H1 (cell line): ENCODE data around the gene PXDC1. TPM values are rescaled to one million over a fixed set of nuclear protein-coding genes. Genes with fewer than 3 reads are reported as not detected.

Experiments
- CTCF ChIA-PET: fragments of 300-600 bp; sonication (Branson Sonifier 250); formaldehyde crosslinking; loops from one replicate; lab custom pipeline; 2021; ENCODE audit not compliant: partially characterized antibody; lab: Charles Lee
- POLR2A ChIA-PET: fragments of 300-600 bp; sonication (Branson Sonifier 250); formaldehyde crosslinking; loops from one replicate; lab custom pipeline; 2021; ENCODE audit warnings: inconsistent platforms; ENCODE audit not compliant: partially characterized antibody; lab: Charles Lee
- DNase-seq, 2 experiments: peaks; one replicate each; pipeline versions ENCODE4 v3.0.0 to v3.0.0-alpha.2; 2010 to 2022; ENCODE audit warnings: low spot score in 2 of 2, low read depth in 1 of 2, mixed read lengths in 1 of 2
- FAIRE-seq: peaks from 2 replicates; lab custom pipeline; 2011; peaks lifted over from hg19 to GRCh38; lab: Jason Lieb, UNC
- H2AFZ ChIP-seq: 2 replicates; pipeline ENCODE4 v1.8.1; 2012; ENCODE audit warnings: low read length, inconsistent platforms
- H2AK5ac ChIP-seq: 2 replicates; pipeline ENCODE4 v1.6.1; 2013; ENCODE audit warnings: low read depth, low read length
- H2BK120ac ChIP-seq: replicated peaks from 2 replicates; pipeline ENCODE3; 2013; ENCODE audit warnings: low read depth, low read length, inconsistent platforms
- H2BK12ac ChIP-seq: 2 replicates; pipeline ENCODE4 v1.6.1; 2013; ENCODE audit warnings: low read depth, low read length
- H2BK15ac ChIP-seq: 2 replicates; pipeline ENCODE4 v1.6.1; 2013; ENCODE audit warnings: low read length
- H2BK20ac ChIP-seq: 2 replicates; pipeline ENCODE4 v1.6.1; 2013; ENCODE audit warnings: low read length
- H2BK5ac ChIP-seq: 2 replicates; pipeline ENCODE4 v1.6.1; 2013; ENCODE audit warnings: low read depth, low read length
- H3K14ac ChIP-seq: 2 replicates; pipeline ENCODE4 v1.6.1; 2013; ENCODE audit warnings: inconsistent platforms; ENCODE audit not compliant: insufficient read length
- H3K18ac ChIP-seq: 2 replicates; pipeline ENCODE4 v1.6.1; 2013; ENCODE audit warnings: low read length; ENCODE audit errors: extremely low read depth
- H3K23ac ChIP-seq: 2 replicates; pipeline ENCODE4 v1.6.1; 2013; ENCODE audit warnings: inconsistent platforms; ENCODE audit not compliant: insufficient read length
- H3K23me2 ChIP-seq: 2 replicates; pipeline ENCODE4 v1.6.1; 2013; ENCODE audit warnings: low read depth, low read length
- H3K27ac ChIP-seq: 2 replicates; pipeline ENCODE4 v1.6.1; 2011; ENCODE audit warnings: low read depth, low read length, inconsistent platforms
- H3K27me3 ChIP-seq, 4 experiments: replicated peaks in 1 of 4; 1 replicate in 1 of 4; 2 replicates in 3 of 4; pipeline versions ENCODE4 v1.6.1 to v1.8.1; 2011 to 2013; ENCODE audit warnings: low read length in 3 of 4, mild to moderate bottlenecking in 3 of 4, inconsistent platforms in 2 of 4, mixed read lengths in 2 of 4, moderate library complexity in 1 of 4; ENCODE audit not compliant: control insufficient read depth in 3 of 4, insufficient read depth in 3 of 4; ENCODE audit errors: extremely low read depth in 1 of 4
- H3K36me3 ChIP-seq, 4 experiments: 2 replicates each; pipeline versions ENCODE4 v1.6.1 to v1.8.1; 2011 to 2013; ENCODE audit warnings: mild to moderate bottlenecking in 4 of 4, low read length in 3 of 4, moderate library complexity in 2 of 4, control low read depth in 1 of 4, inconsistent platforms in 1 of 4; ENCODE audit not compliant: insufficient read depth in 4 of 4, control insufficient read depth in 2 of 4
- H3K4ac ChIP-seq: replicated peaks from 2 replicates; pipeline ENCODE3; 2013; ENCODE audit warnings: low read length, low read depth, mixed read lengths, inconsistent platforms; ENCODE audit not compliant: insufficient read length
- H3K4me1 ChIP-seq, 4 experiments: replicated peaks in 1 of 4; 1 replicate in 1 of 4; 2 replicates in 3 of 4; pipeline versions ENCODE4 v1.6.1 to v1.8.1; 2011 to 2013; ENCODE audit warnings: low read length in 3 of 4, inconsistent platforms in 2 of 4, mixed read lengths in 1 of 4; ENCODE audit not compliant: insufficient read depth in 4 of 4, control insufficient read depth in 3 of 4
- H3K4me2 ChIP-seq, 2 experiments: 2 replicates each; pipeline versions ENCODE4 v1.6.1 to v1.8.1; 2011 to 2013; ENCODE audit warnings: low read depth in 2 of 2, low read length in 2 of 2, control low read depth in 1 of 2, inconsistent platforms in 1 of 2, mild to moderate bottlenecking in 1 of 2; ENCODE audit not compliant: insufficient read depth in 1 of 2
- H3K4me3 ChIP-seq, 4 experiments: fragments of 200-600, 300-600 bp in 1 of 4; sonication (generic), shearing (Covaris generic), sonication (Bioruptor Twin) in 1 of 4; 2 replicates each; pipeline versions ENCODE4 v1.5.1 to v1.8.1; 2011 to 2016; ENCODE audit warnings: low read length in 4 of 4, low read depth in 3 of 4, control low read depth in 2 of 4, inconsistent platforms in 2 of 4, mild to moderate bottlenecking in 2 of 4, mixed read lengths in 1 of 4, moderate library complexity in 1 of 4; ENCODE audit not compliant: insufficient read depth in 2 of 4; ENCODE audit errors: extremely low read depth in 1 of 4
- H3K56ac ChIP-seq: replicated peaks from 2 replicates; pipeline ENCODE3; 2013; ENCODE audit warnings: low read depth, mild to moderate bottlenecking, mixed read lengths, low read length, inconsistent platforms; ENCODE audit not compliant: insufficient read length
- H3K79me1 ChIP-seq: 2 replicates; pipeline ENCODE4 v1.6.1; 2013; ENCODE audit warnings: low read depth, low read length, control low read depth
- H3K79me2 ChIP-seq, 2 experiments: 2 replicates each; pipeline versions ENCODE4 v1.6.1 to v1.8.1; 2012 to 2013; ENCODE audit warnings: low read length in 2 of 2, mild to moderate bottlenecking in 2 of 2, inconsistent platforms in 1 of 2; ENCODE audit not compliant: insufficient read depth in 2 of 2, control insufficient read depth in 1 of 2
- H3K9ac ChIP-seq, 4 experiments: replicated peaks in 1 of 4; 1 replicate in 1 of 4; 2 replicates in 3 of 4; pipeline versions ENCODE4 v1.6.1 to v1.8.1; 2011 to 2013; ENCODE audit warnings: low read depth in 3 of 4, low read length in 3 of 4, control low read depth in 2 of 4, mild to moderate bottlenecking in 2 of 4, moderate library complexity in 2 of 4, inconsistent platforms in 1 of 4; ENCODE audit errors: extremely low read depth in 1 of 4
- H3K9me3 ChIP-seq, 2 experiments: 2 replicates each; pipeline versions ENCODE4 v1.6.1 to v1.8.1; 2012 to 2013; ENCODE audit warnings: mild to moderate bottlenecking in 2 of 2, moderate library complexity in 2 of 2, control low read depth in 1 of 2, inconsistent platforms in 1 of 2, low read depth in 1 of 2, low read length in 1 of 2, mixed read lengths in 1 of 2; ENCODE audit not compliant: insufficient read depth in 2 of 2
- H4K20me1 ChIP-seq, 2 experiments: replicated peaks in 1 of 2; 2 replicates each; pipeline versions ENCODE3 to v1.8.1; 2011 to 2013; ENCODE audit warnings: inconsistent platforms in 2 of 2, low read length in 2 of 2, mild to moderate bottlenecking in 1 of 2; ENCODE audit not compliant: insufficient read depth in 2 of 2, control insufficient read depth in 1 of 2
- H4K5ac ChIP-seq: 2 replicates; pipeline ENCODE4 v1.6.1; 2013; ENCODE audit warnings: low read length, low read depth, mixed read lengths, inconsistent platforms; ENCODE audit not compliant: insufficient read length
- H4K8ac ChIP-seq: 2 replicates; pipeline ENCODE4 v1.8.0; 2013; ENCODE audit warnings: mild to moderate bottlenecking, moderate library complexity, low read length, inconsistent platforms; ENCODE audit not compliant: insufficient read depth; ENCODE audit errors: extremely low read depth
- H4K91ac ChIP-seq: replicated peaks from 2 replicates; pipeline ENCODE3; 2013; ENCODE audit warnings: low read length, mixed read lengths, inconsistent platforms; ENCODE audit not compliant: insufficient read length
- BACH1 ChIP-seq: IDR thresholded peaks from 2 replicates; pipeline ENCODE4 v1.6.1; 2012; ENCODE audit warnings: low read length, improper control_type of control experiment
- CEBPB ChIP-seq: IDR thresholded peaks from 2 replicates; pipeline ENCODE4 v1.6.1; 2012; ENCODE audit warnings: low read depth, low read length
- CHD1 ChIP-seq: IDR thresholded peaks from 2 replicates; pipeline ENCODE4 v1.6.1; 2012; ENCODE audit warnings: low read depth, low read length, improper control_type of control experiment
- CHD2 ChIP-seq: IDR thresholded peaks from 2 replicates; pipeline ENCODE4 v1.6.1; 2012; ENCODE audit warnings: low read length, improper control_type of control experiment
- EP300 ChIP-seq, 2 experiments: IDR thresholded peaks; 1 replicate in 1 of 2; 2 replicates in 1 of 2; pipeline ENCODE4 v1.6.1; 2011 to 2012; ENCODE audit warnings: low read depth in 2 of 2, low read length in 2 of 2, mild to moderate bottlenecking in 2 of 2, borderline replicate concordance in 1 of 2, inconsistent platforms in 1 of 2, moderate library complexity in 1 of 2
- EZH2 ChIP-seq: fragments of 200-600 bp; sonication (generic); IDR thresholded peaks from 2 replicates; pipeline ENCODE4 v1.7.1; 2012; ENCODE audit warnings: low read depth, mild to moderate bottlenecking, moderate library complexity, low read length, inconsistent platforms; ENCODE audit not compliant: severe bottlenecking
- GABPA ChIP-seq: IDR thresholded peaks from 2 replicates; pipeline ENCODE4 v1.6.1; 2011; ENCODE audit warnings: mild to moderate bottlenecking, low read length, moderate library complexity, borderline replicate concordance; ENCODE audit not compliant: insufficient read depth
- GTF2F1 ChIP-seq: IDR thresholded peaks from 2 replicates; pipeline ENCODE4 v1.6.1; 2012; ENCODE audit warnings: low read depth, low read length, improper control_type of control experiment, borderline replicate concordance
- JUN ChIP-seq: IDR thresholded peaks from 2 replicates; pipeline ENCODE4 v1.6.1; 2011; ENCODE audit warnings: low read depth, mild to moderate bottlenecking, improper control_type of control experiment, low read length
- MAFK ChIP-seq: IDR thresholded peaks from 2 replicates; pipeline ENCODE4 v1.6.1; 2012; ENCODE audit warnings: low read depth, mild to moderate bottlenecking, improper control_type of control experiment, low read length
- RNF2 ChIP-seq: fragments of 200-900, 300-1000 bp; sonication (generic); IDR thresholded peaks from 2 replicates; pipeline ENCODE4 v1.7.1; 2016; ENCODE audit warnings: borderline replicate concordance, low read depth, mild to moderate bottlenecking, antibody characterized with exemption, low read length; ENCODE audit not compliant: poor library complexity, severe bottlenecking; ENCODE audit errors: missing control alignments
- SP4 ChIP-seq: IDR thresholded peaks from 2 replicates; pipeline ENCODE4 v1.6.1; 2012; ENCODE audit warnings: low read length, inconsistent platforms
- TBP ChIP-seq: IDR thresholded peaks from 2 replicates; pipeline ENCODE4 v1.6.1; 2011; ENCODE audit warnings: low read depth, low read length, improper control_type of control experiment
- TEAD4 ChIP-seq: IDR thresholded peaks from 2 replicates; pipeline ENCODE4 v1.6.1; 2012; ENCODE audit warnings: low read depth, low read length, inconsistent platforms, mixed read lengths
- WGBS, 2 experiments: shearing (Covaris generic) in 1 of 2; methylation state at CpG; one replicate each; pipeline versions ENCODE4 v1.1.6 to v1.1.7; 2013 to 2015; ENCODE audit warnings: low lambda C conversion rate in 2 of 2, mixed read lengths in 2 of 2, inconsistent platforms in 1 of 2, low coverage in 1 of 2, missing lambda C conversion rate in 1 of 2; ENCODE audit not compliant: insufficient replicate concordance in 2 of 2, insufficient coverage in 1 of 2, insufficient read length in 1 of 2; ENCODE audit errors: extremely low coverage in 1 of 2, missing lambda C conversion rate in 1 of 2; 5-methylcytosine and 5-hydroxymethylcytosine counted together
- polyA plus RNA-seq, 7 experiments: library from polyadenylated mRNA; depleted of rRNA in 3 of 7; stranded (reverse) in 5 of 7; unstranded in 2 of 7; fragments of >200 nt in 5 of 7; fragments of 200-250 nt in 2 of 7; gene quantifications; 1 replicate in 5 of 7; 2 replicates in 1 of 7; 4 replicates in 1 of 7; pipeline versions ENCODE4 v1.2.1 to v1.2.3, GENCODE V29; 2011 to 2013; ENCODE audit warnings: missing spikeins in 2 of 7, mixed read lengths in 2 of 7
- total RNA-seq: library from RNA; stranded (reverse); fragmentation: NEBNext Ultra II Directional; extraction: Animal tissue kit (Norgen Biotek cat#: 25700); gene quantifications from 2 replicates; pipeline ENCODE4 v1.2.1, GENCODE V29; 2021

The PXDC1 gene
- total and polyA plus RNA-seq, 2 of the 8 experiments (the other 6 are each of a cell fraction or from before 2014, with no cell fraction given) = 1.7 to 2.0 TPM

- Histone ChIP-seq H3K4me1 (peaks cover 0 to 11% (median 8%) of the 10 kb centered on the region in 4 experiments; a peak in 6 of 7 replicates), H3K79me2 (no peaks in the 10 kb centered on the region), H3K23ac (no peak overlapping the region), H2BK120ac (no peak overlapping the region), H4K5ac (no peak overlapping the region), H2BK20ac (no peak overlapping the region), H3K4me2 (no peak overlapping the region), H3K36me3 (no peaks in the 10 kb centered on the region), H2BK5ac (no peak overlapping the region), H2AK5ac (no peak overlapping the region), H3K27ac (no peak overlapping the region), H2AFZ (no peak overlapping the region), H3K27me3 (peaks cover 3 to 19% (median 13%) of the 10 kb centered on the region in 4 experiments), H2BK12ac (peak overlapping the region; percentile 63; the same call in 1 of the 2 replicates), H4K91ac (no peak overlapping the region), H2BK15ac (no peak overlapping the region), H4K8ac (no peak overlapping the region), H3K79me1 (no peaks in the 10 kb centered on the region), H3K4ac (no peak overlapping the region), H3K56ac (no peak overlapping the region), H3K9me3 (no peaks in the 10 kb centered on the region), H3K23me2 (peaks cover 6% of the 10 kb centered on the region; the same call in 1 of the 2 replicates), H3K18ac (no peak overlapping the region), H4K20me1 (peaks cover 0 to 2% of the 10 kb centered on the region in 2 experiments), H3K4me3 (no peak overlapping the region), H3K9ac (no peak overlapping the region), H3K14ac (no peak overlapping the region)
- CTCF ChIA-PET = interaction anchor here (0.8 to 8.8 kb wide), 24 partner anchors 10 to 465 kb away, joined by 3 to 82 read pairs (median 4); partner anchors contain the start of gene FAM50B
- no peak for DNase-seq
- FAIRE-seq = no peak
- 82% methylated on average over 4 of the region's 4 CpGs; no CpG with 5 or more reads in 1 of the 2 experiments for WGBS, 2 experiments
- POLR2A ChIA-PET = interaction anchor here (0.6 kb wide), 2 partner anchors 82 to 84 kb away, joined by 3 read pairs; no protein-coding TSS in a partner anchor
- TF ChIP-seq SP4 = no peak
- TF ChIP-seq EZH2 = no peak
- no peak for TF ChIP-seq MAFK
- no peak for TF ChIP-seq BACH1
- TF ChIP-seq TEAD4 = no peak
- TF ChIP-seq CHD1 = no peak
- TF ChIP-seq CHD2 = no peak
- no peak for TF ChIP-seq CEBPB
- TF ChIP-seq TBP = no peak
- TF ChIP-seq RNF2 = no peak
- no peak for TF ChIP-seq EP300 (IDR thresholded peaks at IDR 0.05; ENCODE audit: borderline replicate concordance in 1 of 2, low read depth in 2 of 2, low read length in 2 of 2)
- TF ChIP-seq GTF2F1 = no peak
- no peak for TF ChIP-seq GABPA
- no peak for TF ChIP-seq JUN
Observed at GRCh38 chr6:3745566-3746118, 5.9 kb downstream of the PXDC1 start.
